ENCODE measurements around the gene KCNIP1. TPM values are rescaled to one million over a fixed set of nuclear protein-coding genes. Genes with fewer than 3 reads are reported as not detected.

The KCNIP1 gene
- total and polyA plus RNA-seq, 9 of the 15 experiments (the other 6 are each of a cell fraction or from before 2014, with no cell fraction given): not detected

DNA sequence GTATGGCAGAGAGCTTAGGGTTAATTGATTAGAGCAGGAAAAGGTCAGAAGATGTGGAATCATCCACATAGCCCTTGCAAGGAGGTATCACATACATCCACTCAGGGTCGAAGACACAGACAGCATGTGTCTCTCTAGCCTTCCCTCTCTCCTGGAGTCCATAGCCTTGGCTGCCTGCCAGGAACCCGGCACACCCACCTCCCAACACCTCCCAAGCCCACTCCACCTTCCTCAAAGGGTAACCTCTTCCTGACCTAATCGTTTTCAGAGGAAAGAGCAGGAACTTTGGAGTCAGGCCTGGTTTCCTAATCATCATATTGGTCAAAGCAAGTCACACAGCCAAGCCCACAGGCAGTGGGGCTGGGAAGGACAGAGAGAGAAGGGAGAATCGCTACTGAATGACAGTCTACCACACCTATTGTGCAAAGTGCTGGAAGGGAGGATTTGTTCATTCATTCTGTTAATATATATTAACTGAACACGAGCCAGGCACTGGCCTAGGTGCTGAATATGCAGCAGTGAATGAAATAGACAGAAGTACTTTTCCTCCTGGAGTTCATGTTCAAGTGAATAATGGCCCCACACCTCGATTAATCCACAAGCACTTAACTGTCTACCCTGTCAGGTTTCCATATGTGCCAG, 107.8 kb downstream of the KCNIP1 start (continued):
- peak; percentile 74 for TF ChIP-seq REST (IDR thresholded peaks at IDR 0.05; ENCODE audit: borderline replicate concordance)
- TF ChIP-seq REST (CRISPR knock-in tag; IDR thresholded peaks at IDR 0.05; ENCODE audit: low read depth): no peak
